ENCODE results near the gene CYP21A2. TPM values are rescaled to one million over a fixed set of nuclear protein-coding genes. Genes with fewer than 3 reads are reported as not detected.
A peak's percentile ranks its signal among the peaks of the same experiment; 100 is the strongest.

CYP21A2 gene
- total RNA-seq, 1 donor from 2014 or later: 14.0 TPM

DNA sequence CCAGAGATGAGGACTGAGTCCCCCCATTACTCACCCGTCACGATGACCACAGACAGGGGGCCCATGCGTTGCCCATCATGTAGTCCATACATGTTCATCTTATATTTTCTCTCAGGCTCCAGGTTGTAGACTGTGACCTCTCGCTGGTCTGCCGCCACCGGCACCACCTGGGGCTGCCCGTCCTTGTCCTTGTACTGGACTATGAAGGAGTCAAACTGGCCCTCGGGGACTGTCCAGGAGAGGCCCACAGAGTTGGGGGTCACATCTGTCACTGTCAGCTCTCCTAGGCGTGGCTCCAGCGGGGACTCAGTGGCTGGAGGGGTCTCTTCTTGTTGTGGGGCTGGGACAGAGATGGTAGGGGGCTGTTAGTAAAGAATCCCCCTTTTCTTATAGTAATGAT lies 35.4 kb downstream of the CYP21A2 start:
- peak overlapping the region in 1 of 2 donors; percentile 20 for H3K27ac ChIP-seq
- peaks cover 0 to 56% of the 10 kb centered on the region in 2 donors for H3K36me3 ChIP-seq
- no peaks in the 10 kb centered on the region for H3K9me3 ChIP-seq
- peaks cover 0 to 3% of the 10 kb centered on the region in 2 donors for H3K4me1 ChIP-seq
- TF ChIP-seq CTCF (IDR thresholded peaks at IDR 0.05): no peak
- H3K27me3 ChIP-seq: no peaks in the 10 kb centered on the region
- H3K4me3 ChIP-seq: no peak overlapping the region
- DNase-seq (ENCODE audit: low spot score in 2 of 2): no peak
- intact Hi-C loops (cut with DNase I): no loop called here

GRCh38 chr6:32074996-32075532 lies 36.8 kb downstream of the CYP21A2 start:
- Histone ChIP-seq H3K4me1 (peaks cover 0 to 3% of the 10 kb centered on the region in 2 donors), H3K27ac (peak overlapping the region in 1 of 2 donors; percentile 38), H3K27me3 (no peaks in the 10 kb centered on the region), H3K9me3 (no peaks in the 10 kb centered on the region), H3K4me3 (no peak overlapping the region), H3K36me3 (peaks cover 0 to 54% of the 10 kb centered on the region in 2 donors)
- intact Hi-C loops (cut with DNase I): no loop called here
- no peak for DNase-seq (ENCODE audit: low spot score in 2 of 2)
- no peak for TF ChIP-seq CTCF (IDR thresholded peaks at IDR 0.05)

GRCh38 chr6:32075781-32076180 lies 37.6 kb downstream of the CYP21A2 start:
- Histone ChIP-seq H3K27me3 (no peaks in the 10 kb centered on the region), H3K27ac (peak overlapping the region; percentile 38 to 53), H3K9me3 (no peaks in the 10 kb centered on the region), H3K36me3 (peaks cover 0 to 54% of the 10 kb centered on the region in 2 donors), H3K4me3 (no peak overlapping the region), H3K4me1 (peaks cover 0 to 8% of the 10 kb centered on the region in 2 donors)
- DNase-seq (ENCODE audit: low spot score in 2 of 2): no peak
- intact Hi-C loops (cut with DNase I): no loop called here
- no peak for TF ChIP-seq CTCF (IDR thresholded peaks at IDR 0.05)

DNA sequence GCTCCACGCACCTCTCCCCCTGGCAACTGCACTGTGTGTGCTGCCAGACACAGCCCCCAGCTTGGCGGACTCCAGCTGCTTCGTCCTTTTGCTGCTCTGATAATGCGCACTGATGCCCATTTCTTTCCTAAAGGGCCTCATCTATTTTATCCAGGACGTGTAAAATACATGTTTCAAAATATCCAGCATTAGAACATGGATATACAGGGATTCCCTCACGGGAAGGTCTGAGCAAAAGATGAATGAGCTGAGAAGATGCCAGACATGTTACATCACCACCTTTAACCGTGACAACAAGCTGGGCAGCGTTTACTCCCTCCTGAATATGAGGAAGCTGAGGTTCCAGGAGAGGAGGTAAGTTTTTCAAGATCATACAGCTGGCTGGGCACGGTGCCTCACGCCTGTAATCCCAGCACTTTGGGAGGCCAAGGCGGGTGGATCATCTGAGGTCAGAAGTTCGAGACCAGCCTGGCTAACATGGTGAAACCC lies 38.1 kb downstream of the CYP21A2 start:
- intact Hi-C loops (cut with DNase I): no loop called here
- Histone ChIP-seq H3K9me3 (no peaks in the 10 kb centered on the region), H3K4me1 (peaks cover under 1 to 12% of the 10 kb centered on the region in 2 donors), H3K36me3 (peaks cover 0 to 54% of the 10 kb centered on the region in 2 donors), H3K27me3 (no peaks in the 10 kb centered on the region), H3K4me3 (no peak overlapping the region), H3K27ac (peak overlapping the region; percentile 38 to 53)
- DNase-seq (ENCODE audit: low spot score in 2 of 2): no peak
- TF ChIP-seq CTCF (IDR thresholded peaks at IDR 0.05): no peak

GRCh38 chr6:32079566-32080290 lies 41.5 kb downstream of the CYP21A2 start:
- no peak for DNase-seq (ENCODE audit: low spot score in 2 of 2)
- TF ChIP-seq CTCF (IDR thresholded peaks at IDR 0.05): no peak
- Histone ChIP-seq H3K27me3 (no peaks in the 10 kb centered on the region), H3K27ac (no peak overlapping the region), H3K4me1 (peaks cover 5 to 28% of the 10 kb centered on the region in 2 donors), H3K4me3 (no peak overlapping the region), H3K9me3 (no peaks in the 10 kb centered on the region), H3K36me3 (peaks cover 0 to 23% of the 10 kb centered on the region in 2 donors)
- intact Hi-C loops (cut with DNase I): no loop called here

Data from ascending aorta (tissue), 2 donors.